ENCODE results near the gene SIGLEC11.

SIGLEC11 gene

DNA sequence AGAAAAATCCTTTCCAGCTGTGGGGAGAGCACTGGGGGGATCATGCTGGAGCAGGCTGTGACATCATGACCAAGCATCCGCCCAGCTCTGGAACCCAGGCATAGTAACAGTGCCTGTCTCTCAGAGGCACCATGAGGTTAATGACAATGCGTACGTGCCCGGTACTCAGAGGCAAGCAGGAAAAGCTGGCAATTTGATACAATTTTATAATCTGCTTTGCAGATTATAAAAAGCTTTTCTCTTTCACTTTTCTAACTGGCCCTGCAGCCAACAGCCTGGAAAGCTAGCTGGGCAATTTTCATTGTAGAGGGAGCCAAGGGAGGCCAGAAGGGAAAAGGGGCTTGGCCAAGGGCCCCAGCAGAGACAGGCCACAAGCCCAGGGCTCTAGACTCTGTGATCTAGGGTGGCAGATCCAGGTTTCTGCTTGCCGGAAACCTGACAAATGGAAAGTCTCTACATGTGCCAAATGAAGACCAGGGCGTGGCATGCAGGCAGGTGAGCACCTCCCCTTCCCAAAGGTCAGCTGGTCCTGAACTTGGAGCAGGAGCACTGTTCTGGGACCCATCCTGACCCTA lies 41.5 kb upstream of the SIGLEC11 start:
- TF ChIP-seq, protein P1, sequence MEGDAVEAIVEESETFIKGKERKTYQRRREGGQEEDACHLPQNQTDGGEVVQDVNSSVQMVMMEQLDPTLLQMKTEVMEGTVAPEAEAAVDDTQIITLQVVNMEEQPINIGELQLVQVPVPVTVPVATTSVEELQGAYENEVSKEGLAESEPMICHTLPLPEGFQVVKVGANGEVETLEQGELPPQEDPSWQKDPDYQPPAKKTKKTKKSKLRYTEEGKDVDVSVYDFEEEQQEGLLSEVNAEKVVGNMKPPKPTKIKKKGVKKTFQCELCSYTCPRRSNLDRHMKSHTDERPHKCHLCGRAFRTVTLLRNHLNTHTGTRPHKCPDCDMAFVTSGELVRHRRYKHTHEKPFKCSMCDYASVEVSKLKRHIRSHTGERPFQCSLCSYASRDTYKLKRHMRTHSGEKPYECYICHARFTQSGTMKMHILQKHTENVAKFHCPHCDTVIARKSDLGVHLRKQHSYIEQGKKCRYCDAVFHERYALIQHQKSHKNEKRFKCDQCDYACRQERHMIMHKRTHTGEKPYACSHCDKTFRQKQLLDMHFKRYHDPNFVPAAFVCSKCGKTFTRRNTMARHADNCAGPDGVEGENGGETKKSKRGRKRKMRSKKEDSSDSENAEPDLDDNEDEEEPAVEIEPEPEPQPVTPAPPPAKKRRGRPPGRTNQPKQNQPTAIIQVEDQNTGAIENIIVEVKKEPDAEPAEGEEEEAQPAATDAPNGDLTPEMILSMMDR (IDR thresholded peaks at IDR 0.05) = no peak

GRCh38 chr19:50001775-50002174 lies 40.8 kb upstream of the SIGLEC11 start:
- TF ChIP-seq, protein P1 (IDR thresholded peaks at IDR 0.05) = no peak

DNA sequence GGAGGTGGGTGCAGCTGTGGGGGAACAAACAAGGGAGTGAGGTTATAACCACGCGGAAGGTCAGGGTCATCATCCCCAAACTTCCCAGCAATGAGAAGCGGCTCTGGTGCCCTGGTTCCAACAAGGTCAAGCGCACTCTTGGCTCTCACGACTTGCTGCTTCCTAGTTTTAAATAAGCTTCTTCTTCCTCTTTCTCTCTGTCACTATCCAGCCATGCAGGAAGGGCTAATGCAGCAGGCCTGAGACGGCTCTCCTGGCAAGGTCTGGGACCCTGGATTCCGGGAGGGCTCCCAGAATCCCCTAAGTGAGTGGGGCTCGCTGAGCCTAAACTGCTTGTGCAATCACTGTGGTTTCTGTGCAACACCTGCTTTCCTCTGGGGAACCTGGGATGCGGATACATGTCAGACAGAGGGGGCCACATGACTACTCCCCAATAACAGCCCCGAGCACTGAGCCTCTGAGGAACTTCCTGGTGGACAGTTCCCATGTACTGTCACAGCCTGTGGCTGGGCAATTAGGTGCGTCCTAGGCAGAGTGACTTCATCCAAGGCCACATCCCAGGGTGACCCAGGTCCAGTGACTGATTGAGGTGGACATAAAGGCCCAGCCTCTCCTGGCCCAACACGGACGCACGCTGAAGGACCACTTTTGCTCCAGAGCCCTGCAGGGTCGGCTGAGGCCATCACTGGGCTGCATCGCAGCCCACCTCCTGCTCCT lies 40.0 kb upstream of the SIGLEC11 start:
- TF ChIP-seq, protein P1 (IDR thresholded peaks at IDR 0.05) = no peak

DNA sequence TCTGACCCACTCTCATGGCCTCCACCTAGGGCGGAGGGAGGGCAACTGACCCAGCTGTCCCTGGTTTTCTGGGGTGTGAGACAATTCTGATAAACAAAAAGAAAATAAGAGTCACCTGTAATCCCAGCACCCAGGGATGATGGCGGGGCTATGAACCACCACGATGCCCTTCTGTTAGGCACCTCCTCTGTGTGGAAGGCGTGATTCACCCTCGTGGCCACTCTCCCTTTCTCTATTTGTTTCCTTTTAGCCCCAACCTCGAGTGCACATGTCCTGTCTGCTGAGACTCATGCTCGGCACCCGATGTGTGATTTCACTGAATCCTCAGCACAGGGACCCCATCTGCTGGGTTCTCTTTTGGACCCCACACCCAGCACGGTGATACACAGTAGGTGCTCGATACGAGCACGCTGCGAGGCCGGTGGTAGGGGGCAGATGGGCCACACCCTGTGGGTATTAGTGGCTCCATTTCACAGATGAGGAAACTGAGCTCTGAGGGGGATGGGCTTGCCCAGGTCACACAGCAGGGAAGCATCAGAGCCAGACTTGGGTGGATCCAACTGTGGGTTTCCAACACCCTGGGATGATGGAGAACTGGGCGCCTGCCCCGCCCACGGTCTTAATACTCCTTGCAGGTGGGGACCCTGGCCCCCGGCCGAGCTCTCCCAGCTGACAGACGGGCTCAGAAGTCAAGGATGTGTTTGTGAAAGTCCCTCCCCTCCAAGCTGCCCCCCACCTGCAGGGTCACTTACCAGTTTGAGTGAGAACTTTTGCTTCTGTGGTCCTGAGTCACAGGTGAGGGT lies 39.3 kb upstream of the SIGLEC11 start:
- TF ChIP-seq, protein P1 (IDR thresholded peaks at IDR 0.05) = no peak

- TF ChIP-seq, protein P1 (IDR thresholded peaks at IDR 0.05) = no peak
Measured at GRCh38 chr19:49999371-50000010, 38.5 kb upstream of the SIGLEC11 start.

- TF ChIP-seq, protein P1 (IDR thresholded peaks at IDR 0.05) = no peak
Measured at GRCh38 chr19:49997709-49998108, 36.7 kb upstream of the SIGLEC11 start.

GRCh38 chr19:49988433-49988832 lies 27.5 kb upstream of the SIGLEC11 start:
- TF ChIP-seq, protein P1 (IDR thresholded peaks at IDR 0.05) = no peak
